Measurements from ENCODE around the gene DPAGT1.

- TF ChIP-seq CTCF (conservative IDR thresholded peaks at IDR 0.05; ENCODE audit: low read depth in 2 of 2) (no peak), REST (IDR thresholded peaks at IDR 0.05; ENCODE audit: unreplicated experiment) (no peak), POLR2AphosphoS5 (IDR thresholded peaks at IDR 0.05; ENCODE audit: low read depth) (no peak), EZH2phosphoT487 (IDR thresholded peaks at IDR 0.05; ENCODE audit: unreplicated experiment) (no peak), STAT1 (IDR thresholded peaks at IDR 0.05; ENCODE audit: unreplicated experiment) (no peak), EZH2 (IDR thresholded peaks at IDR 0.05; ENCODE audit: low read depth, unreplicated experiment) (no peak)
Observed at GRCh38 chr11:119111361-119111925, 9.8 kb upstream of the DPAGT1 start.

Data from GM23338 (cell line).